ENCODE data around the gene ASPA.
"Not testable (repeated sequence)": the region's sequence is repeated elsewhere in the genome, so short reads cannot be mapped to it uniquely, and the experiment has no call there.

Gene ASPA

DNA sequence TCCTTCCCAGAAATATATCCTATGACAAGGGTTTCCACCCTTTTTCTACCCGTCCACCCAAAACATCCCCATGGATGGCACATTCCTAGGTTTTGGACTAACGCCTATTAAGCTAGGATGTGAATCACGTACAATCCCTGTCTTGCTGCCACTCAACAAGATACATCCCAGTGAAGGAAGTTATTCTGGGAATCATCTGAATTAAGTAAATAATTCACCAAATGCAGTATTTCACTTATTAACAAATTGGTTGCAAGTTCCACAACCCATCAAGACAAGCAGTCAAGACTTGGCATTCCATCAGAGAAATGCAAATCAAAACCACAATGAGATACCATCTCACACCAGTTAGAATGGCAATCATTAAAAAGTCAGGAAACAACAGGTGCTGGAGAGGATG is 32.1 kb downstream of the ASPA start:
- DNase-seq (ENCODE audit: low read depth) = no peak

DNA sequence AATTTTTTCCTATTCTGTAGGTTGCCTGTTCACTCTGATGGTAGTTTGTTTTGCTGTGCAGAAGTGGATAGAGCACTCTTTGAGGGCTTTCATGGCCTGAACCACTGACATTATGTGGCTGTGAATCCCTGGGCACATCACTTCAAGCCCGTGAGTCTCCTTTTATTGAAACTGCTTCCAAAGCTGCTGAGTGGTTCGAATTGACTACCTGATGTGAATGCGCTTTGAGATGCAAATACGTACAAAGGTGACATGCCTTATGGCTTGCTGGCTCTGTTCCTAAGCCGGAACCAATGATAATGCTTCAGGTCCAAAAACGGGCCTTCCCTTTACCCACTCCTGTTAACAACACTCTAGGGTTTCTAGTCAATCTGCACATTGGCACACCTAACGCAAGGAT is 34.3 kb downstream of the ASPA start:
- DNase-seq (ENCODE audit: low read depth) = no peak

DNA sequence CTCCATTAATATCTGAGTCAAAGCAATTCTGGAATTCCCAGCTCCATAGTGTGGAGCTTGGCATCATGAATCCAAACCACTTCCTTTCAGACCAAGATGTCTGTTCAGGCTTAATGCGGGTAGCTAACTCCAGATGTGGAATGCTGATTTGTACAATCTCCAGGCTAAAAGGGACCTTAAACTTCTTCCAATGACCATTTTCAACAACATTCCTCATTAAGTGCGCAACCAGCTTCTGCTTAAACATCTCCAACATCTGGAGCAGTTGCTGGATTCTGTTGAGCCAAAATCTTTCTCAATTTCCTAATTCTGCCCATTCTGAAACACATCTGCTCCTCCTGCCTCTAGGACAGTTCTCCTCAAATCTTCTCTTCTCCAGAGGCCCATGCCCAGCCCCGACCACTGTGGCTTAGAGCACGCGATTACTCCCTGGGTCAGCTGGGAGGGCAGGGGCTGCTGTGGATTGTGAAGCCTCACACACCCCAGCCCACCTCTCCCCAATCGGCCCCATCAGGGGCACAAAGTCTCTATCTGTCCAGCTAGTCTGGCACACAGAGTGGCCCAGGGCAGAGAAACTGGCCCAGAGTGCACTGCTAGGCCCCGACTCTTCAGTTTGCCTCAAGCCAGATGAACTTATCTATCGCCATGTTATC is 36.2 kb downstream of the ASPA start:
- no peak for DNase-seq (ENCODE audit: low read depth)

GRCh38 chr17:3512505-3513171 is 36.8 kb downstream of the ASPA start:
- DNase-seq (ENCODE audit: low read depth) = no peak

- DNase-seq (ENCODE audit: low read depth) = no peak
These were observed 37.7 kb downstream of the ASPA start for GRCh38 chr17:3513305-3514035.

DNA sequence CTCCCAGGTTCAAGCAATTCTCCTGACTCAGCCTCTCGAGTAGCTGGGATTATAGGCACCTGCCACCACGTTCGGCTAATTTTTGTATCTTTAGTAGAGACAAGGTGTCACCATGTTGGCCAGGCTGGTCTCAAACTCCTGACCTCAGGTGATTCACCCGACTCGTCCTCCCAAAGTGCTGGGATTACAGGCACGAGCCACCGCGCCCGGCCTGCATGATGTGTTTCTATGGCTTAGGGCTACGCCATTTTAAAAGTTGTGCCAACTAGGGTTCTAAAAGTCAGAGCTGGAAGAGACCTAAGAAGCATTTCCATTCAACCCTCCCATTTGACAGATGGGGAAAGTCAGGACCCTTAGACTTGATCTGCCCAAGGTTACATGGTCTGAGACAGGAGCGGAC is 38.4 kb downstream of the ASPA start:
- DNase-seq (ENCODE audit: low read depth) = not testable (repeated sequence)

DNA sequence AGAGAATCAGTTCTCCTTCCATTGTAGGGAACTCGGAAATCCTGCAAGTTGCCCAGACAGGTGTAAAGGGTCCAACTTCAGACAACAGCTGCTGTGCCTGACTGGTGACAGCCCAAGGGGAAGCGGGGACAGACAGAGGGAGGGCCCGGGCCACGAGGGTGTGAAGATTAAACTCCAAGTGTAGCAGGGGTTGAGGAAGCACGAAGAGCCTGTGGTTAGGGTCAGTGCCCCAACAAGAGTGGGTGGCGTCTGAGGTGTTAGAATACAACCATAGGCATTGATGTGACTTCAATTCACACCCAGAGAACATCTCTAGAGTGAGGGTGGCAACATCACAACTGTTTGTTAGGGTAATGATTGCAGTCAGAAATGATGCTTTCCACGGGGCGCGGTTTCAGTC is 39.1 kb downstream of the ASPA start:
- DNase-seq (ENCODE audit: low read depth) = no peak

- not testable (repeated sequence) for DNase-seq (ENCODE audit: low read depth)
These were observed 43.7 kb downstream of the ASPA start for GRCh38 chr17:3519472-3519871.

GRCh38 chr17:3524024-3524423 is 48.2 kb downstream of the ASPA start:
- no peak for DNase-seq (ENCODE audit: low read depth)

DNA sequence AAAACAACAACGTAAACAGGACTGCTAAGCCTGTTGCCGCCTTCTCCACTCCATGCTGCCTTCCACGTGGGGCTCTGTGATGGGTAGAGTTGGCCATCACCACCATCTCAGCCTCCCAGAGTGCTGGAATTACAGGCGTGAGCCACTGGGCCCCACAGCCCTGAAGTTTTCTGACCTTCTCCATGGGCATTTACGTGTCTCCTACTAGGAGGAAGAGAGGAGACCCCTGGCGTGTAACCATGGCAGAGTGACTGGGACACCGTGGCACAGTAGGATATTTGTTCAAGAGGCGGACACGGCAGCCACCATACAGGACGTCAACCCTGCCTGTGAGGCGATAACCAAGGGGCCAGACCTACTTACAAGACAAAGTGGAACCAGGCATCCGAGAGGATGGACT is 50.7 kb downstream of the ASPA start:
- DNase-seq (ENCODE audit: low read depth) = no peak

DNA sequence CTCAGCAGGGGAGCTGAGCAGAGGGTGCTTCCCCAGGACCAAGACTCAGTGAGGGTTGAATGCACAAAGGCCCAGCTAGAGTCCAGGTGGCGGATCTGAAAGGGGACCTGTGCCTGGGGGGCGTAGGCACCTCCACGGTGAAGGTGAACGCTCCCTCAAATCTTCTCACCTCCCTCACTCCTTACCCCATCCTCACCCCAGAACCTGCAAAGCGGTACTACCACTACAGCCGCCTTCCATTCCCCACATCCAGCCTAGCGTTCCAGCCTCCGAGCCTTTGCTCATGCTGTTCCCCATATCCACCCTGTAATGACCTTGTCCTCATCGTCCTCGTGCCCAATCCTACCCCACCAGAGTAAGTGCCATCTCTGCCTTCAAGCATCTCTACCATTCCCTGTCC is 51.2 kb downstream of the ASPA start:
- DNase-seq (ENCODE audit: low read depth) = no peak

DNA sequence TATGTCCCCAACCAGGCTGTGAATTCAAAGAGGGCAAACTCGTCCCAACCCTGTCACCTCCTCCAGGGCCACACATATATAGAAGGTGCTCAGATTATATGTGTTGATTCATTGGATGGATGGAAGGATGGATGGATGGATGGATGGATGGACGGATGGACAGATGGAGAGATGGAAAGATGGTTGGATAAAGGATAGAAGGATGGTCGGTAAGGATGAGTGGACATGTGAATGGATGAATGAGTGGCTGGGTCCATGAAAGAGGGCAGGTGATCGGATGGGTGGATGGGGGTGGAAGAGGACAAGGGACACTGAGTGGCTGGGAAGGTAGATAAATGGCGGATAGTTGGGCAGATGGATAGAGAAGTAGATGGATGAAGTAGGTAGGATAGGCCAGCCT is 51.7 kb downstream of the ASPA start:
- no peak for DNase-seq (ENCODE audit: low read depth)

DNA sequence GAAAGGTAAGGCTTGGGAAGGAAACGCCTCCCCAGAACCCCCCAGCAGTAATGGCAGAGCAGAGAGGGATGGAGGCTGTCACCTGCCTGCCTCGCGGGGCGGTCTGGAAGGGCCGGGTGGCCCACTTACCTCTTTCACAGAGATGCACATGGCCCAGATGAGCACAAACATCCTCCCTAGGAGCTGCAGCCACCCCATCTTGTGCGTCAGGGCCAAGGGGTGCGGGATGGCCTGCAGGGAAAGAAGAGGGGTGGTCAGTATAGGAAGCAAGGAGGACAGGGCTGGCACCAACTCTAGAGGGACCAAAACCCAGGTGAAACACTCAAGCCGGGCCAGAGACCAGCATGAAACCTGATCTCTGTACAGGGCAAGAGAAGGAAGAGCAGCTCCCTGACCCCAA is 52.1 kb downstream of the ASPA start:
- no peak for DNase-seq (ENCODE audit: low read depth)

DNA sequence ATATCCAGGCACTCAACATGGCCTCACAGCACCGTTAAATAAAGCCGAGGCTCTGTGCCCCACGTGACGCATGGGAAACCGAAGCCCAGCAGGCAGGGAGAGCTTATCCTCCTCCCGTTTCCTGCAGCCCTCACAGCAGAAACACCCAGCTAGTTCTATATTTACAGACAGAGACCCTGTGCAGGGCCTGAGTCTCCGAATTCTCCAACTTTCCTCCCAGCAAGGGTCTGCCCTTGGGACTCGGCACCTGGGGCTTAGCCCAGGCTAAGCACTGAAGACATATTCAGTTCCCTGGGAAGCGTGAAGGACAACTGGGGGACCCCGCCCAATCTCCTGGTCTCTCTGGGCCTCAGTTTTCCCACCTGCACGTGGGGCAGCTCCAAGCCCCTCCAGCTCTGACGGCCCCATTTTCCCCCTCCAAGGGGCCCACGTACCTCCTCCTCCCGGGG is 52.6 kb downstream of the ASPA start:
- peak; percentile 21 for DNase-seq (ENCODE audit: low read depth)

DNA sequence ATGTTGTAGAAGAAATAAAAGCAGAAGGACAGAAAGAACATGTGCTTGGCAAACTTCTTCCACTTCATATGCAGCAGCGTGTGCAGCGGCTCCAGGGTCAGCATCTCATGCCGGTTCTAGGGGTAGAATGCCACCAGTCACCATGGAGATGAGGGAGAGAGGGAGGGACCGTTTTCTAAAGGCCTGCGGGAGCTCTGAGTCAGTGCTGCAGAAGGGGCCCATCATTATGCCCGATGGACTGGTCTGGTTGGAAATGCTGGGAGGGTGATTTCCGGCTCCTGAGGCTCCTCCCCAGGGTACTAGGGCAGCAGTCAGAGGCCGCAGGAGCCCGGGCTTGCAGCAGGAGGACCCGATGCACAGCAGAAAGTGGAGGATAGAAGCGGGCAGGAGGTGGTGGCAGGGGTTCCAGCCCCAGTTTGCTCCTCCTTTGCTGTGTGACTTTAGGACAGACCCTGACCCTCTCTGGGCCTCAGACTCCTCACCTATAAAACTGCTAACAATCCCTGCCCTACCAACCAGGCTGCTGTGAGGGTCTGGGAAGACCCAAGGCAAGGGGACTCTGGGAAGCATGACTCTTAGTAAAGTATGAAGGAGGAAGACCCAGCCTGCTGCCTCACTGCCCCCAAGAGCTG is 53.2 kb downstream of the ASPA start:
- peak; percentile 86 for DNase-seq (ENCODE audit: low read depth)

GRCh38 chr17:3529817-3530741 is 54.3 kb downstream of the ASPA start:
- peak; percentile 94 for DNase-seq (ENCODE audit: low read depth)

DNA sequence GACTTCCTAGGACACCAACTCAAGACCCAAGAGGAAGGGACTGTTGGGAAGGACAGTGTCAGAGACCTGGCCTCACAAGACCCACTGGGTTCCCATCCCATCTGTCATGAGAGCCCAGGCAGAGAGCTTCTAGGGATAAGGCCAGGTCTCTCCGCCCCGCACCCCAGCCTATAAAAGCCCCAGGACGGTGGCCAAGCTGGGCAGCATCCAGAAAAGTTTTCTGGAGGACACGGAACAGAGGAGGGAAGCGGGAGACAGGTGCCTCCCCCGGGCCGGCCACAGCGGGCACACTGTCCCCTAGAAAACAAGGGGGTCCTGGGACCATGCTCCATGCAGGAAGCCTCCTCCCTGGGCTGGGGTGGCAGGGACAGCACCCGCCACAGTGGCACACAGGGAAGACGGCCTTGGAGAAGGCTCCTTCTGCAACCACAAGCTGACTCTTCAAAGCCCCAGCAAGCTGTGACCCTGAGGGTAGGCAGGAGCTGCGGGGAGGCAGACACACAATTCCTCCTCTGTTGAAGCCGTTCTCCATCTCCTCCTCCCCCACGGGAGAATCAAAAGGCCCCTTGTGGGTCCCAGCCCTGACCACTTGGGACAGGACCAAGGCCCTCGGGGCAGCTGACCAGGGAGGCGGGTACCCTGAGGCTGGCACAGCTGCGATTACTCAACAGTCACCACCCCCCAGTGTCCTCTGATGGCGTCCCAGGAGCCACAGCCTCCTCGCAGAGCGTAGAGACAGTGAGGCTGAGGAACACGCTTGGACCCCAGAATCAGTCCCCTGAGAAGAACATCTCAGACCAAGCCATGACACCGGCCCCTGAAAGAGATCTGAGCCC is 55.7 kb downstream of the ASPA start:
- DNase-seq (ENCODE audit: low read depth) = no peak

- no peak for DNase-seq (ENCODE audit: low read depth)
These were observed 56.5 kb downstream of the ASPA start for GRCh38 chr17:3532106-3532858.

DNA sequence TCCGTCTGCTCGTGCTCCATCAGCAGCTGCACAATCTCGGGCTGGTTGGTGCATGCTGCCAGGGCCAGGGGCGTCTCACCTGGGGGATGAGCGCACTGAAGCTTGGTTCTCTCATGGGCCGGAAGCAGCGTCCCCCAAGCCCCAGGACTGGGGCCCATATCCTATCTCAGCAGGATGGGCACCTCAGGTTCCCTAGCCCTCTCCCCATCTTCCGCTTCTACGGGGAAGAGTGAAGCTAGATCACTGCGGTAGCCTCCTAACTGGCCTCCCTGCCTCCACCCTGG is 57.0 kb downstream of the ASPA start:
- DNase-seq (ENCODE audit: low read depth) = no peak

DNA sequence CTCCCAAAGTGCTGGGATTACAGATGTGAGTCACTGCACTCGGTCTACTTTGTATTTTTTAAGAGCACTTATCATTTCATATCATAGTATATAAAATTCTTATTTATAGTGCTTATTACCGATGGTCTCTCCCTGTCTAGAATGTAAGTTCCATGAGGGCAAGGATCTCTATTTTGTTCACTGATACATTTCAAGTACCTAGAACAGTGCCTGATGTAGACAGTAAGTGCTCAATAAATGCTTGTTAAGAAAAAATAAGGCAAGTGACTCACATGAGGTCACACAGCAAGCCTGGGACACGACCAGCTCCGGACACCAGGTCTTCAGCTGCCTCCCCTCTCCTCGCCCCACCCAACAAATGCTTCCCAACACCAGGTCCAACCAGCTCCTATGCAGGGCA is 58.0 kb downstream of the ASPA start:
- no peak for DNase-seq (ENCODE audit: low read depth)
